Ovary (tissue), 3 donors: ENCODE data around the gene CXCL12.

ENCODE experiments used
- EP300 ChIP-seq: sonication (generic); formaldehyde crosslinking; IDR thresholded peaks from one replicate; pipeline ENCODE4 v1.6.1; 2017; ENCODE audit warnings: antibody characterized with exemption
- POLR2A ChIP-seq: fragments of 450-650 bp; IDR thresholded peaks from one replicate; pipeline ENCODE4 v1.6.1; 2017; ENCODE audit warnings: antibody characterized with exemption, mild to moderate bottlenecking, moderate library complexity
- TF ChIP-seq, protein P1 (sequence below), 3 donors: fragments of 450-650 bp in 2 of 3; fragments of 200-600 bp in 1 of 3; IDR thresholded peaks; one replicate each; pipeline versions ENCODE4 v1.5.1 to v1.8.0; 2016 to 2022; ENCODE audit warnings: antibody characterized with exemption in 3 of 3, mild to moderate bottlenecking in 1 of 3
- donor health status: DM: no; HTN: no; CAD: no.

DNA sequence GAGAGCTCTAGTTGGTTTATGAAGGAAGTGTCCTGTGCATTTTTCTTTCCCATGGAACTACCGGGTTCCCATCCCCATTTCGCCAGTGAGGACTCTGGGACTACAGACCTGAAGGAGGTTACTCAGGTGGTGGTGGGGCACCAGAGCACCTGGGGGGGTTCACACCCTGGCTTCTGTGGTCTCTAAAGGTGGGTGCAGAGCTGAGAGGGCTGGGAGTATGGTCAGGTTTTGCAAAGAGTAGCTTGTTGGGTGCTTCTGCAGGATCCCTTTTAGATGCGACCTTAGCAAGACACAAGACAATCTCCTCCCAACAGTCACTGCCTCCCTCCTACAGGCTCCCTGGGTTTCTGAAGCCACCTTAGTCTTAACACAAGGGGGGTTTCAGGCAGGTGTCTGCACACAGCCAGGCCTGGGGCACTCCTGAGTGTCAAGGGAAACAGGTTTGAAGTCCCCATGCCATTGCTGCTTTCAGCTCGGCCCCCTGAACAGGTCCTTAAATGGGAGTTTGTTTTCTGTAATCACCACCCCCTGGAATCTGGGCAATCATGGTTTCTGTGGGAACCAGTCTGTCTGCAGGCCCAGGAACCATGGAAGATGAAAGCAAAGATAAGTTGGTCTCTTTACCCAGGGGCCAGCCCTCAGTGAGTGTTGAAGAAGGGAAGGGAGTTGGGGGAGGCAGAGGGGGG is 9.9 kb upstream of the CXCL12 start:
- TF ChIP-seq EP300 (no peak), POLR2A (no peak)
- TF ChIP-seq, protein P1, sequence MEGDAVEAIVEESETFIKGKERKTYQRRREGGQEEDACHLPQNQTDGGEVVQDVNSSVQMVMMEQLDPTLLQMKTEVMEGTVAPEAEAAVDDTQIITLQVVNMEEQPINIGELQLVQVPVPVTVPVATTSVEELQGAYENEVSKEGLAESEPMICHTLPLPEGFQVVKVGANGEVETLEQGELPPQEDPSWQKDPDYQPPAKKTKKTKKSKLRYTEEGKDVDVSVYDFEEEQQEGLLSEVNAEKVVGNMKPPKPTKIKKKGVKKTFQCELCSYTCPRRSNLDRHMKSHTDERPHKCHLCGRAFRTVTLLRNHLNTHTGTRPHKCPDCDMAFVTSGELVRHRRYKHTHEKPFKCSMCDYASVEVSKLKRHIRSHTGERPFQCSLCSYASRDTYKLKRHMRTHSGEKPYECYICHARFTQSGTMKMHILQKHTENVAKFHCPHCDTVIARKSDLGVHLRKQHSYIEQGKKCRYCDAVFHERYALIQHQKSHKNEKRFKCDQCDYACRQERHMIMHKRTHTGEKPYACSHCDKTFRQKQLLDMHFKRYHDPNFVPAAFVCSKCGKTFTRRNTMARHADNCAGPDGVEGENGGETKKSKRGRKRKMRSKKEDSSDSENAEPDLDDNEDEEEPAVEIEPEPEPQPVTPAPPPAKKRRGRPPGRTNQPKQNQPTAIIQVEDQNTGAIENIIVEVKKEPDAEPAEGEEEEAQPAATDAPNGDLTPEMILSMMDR (IDR thresholded peaks at IDR 0.05) = no peak
